Calu3 (cell line): ENCODE data around the gene BRD3. TPM values are rescaled to one million over a fixed set of nuclear protein-coding genes. Genes with fewer than 3 reads are reported as not detected.

Experiments used
- BruUV-seq: library from RNA; stranded (reverse); fragments of 400-500 nt; replicated peaks from 2 replicates; lab custom pipeline; 2021; lab: Mats Ljungman, UMichigan
- CTCF ChIA-PET: fragments of 300-600 bp; sonication (Branson Sonifier 250); formaldehyde crosslinking; loops from one replicate; lab custom pipeline; 2022; ENCODE audit warnings: antibody characterized with exemption; lab: Charles Lee
- DNase-seq: peaks from one replicate; pipeline ENCODE4 v3.0.0; 2022
- H3K27ac Mint-ChIP-seq: one replicate; pipeline ENCODE4 v1.8.0; 2022; ENCODE audit warnings: mixed read lengths; ENCODE audit not compliant: unreplicated experiment
- H3K27me3 Mint-ChIP-seq: one replicate; pipeline ENCODE4 v1.8.0; 2022; ENCODE audit warnings: mixed read lengths; ENCODE audit not compliant: unreplicated experiment
- H3K36me3 Mint-ChIP-seq: one replicate; pipeline ENCODE4 v1.8.0; 2022; ENCODE audit warnings: mild to moderate bottlenecking, moderate library complexity, mixed read lengths; ENCODE audit not compliant: insufficient read depth, unreplicated experiment
- H3K4me1 Mint-ChIP-seq: one replicate; pipeline ENCODE4 v1.8.0; 2022; ENCODE audit warnings: mild to moderate bottlenecking, low read depth, mixed read lengths; ENCODE audit not compliant: unreplicated experiment
- H3K4me3 Mint-ChIP-seq: one replicate; pipeline ENCODE4 v1.8.0; 2022; ENCODE audit warnings: mild to moderate bottlenecking, low read depth, moderate library complexity, mixed read lengths; ENCODE audit not compliant: unreplicated experiment
- H3K9me3 Mint-ChIP-seq: one replicate; pipeline ENCODE4 v1.8.0; 2022; ENCODE audit warnings: low read depth, mixed read lengths; ENCODE audit not compliant: unreplicated experiment
- intact Hi-C: fragments of 100-400 bp; cut with micrococcal nuclease; formaldehyde crosslinking; loops from one replicate; pipeline ENCODE4 v1.10.0; 2022; ENCODE audit not compliant: unreplicated experiment
- total RNA-seq: library from RNA; stranded (reverse); gene quantifications from 2 replicates; pipeline ENCODE4 v1.2.3, GENCODE V29; 2022
- TF ChIP-seq, protein P1 (sequence below): fragments of 200-600 bp; IDR thresholded peaks from one replicate; pipeline ENCODE4 v1.8.0; 2022; ENCODE audit warnings: antibody characterized with exemption; ENCODE audit not compliant: unreplicated experiment

The BRD3 gene
- total RNA-seq, 1 experiment from 2014 or later, result 30.8 TPM

DNA sequence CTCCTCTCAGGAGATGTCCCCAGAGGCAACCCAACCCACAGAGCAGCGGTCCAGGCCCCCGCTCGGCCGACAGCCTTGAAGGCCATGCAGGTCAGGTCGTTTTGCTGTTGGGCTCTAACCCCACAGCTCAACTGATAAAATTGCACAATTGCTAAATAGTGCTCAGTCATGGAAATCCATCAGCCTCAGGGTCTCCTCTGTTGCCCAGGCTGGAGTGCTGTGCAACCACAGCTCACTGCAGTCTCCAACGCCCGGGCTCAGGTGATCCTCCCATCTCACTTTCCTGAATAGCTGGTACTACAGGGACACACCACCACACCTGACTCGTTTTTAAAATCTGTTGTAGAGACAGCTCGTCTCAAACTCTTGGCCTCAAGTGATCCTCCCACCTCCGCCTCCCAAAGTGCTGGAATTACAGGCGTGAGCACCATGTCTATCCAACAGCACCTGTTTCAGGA lies 24.3 kb downstream of the BRD3 start:
- no TSS peak for BruUV-seq

DNA sequence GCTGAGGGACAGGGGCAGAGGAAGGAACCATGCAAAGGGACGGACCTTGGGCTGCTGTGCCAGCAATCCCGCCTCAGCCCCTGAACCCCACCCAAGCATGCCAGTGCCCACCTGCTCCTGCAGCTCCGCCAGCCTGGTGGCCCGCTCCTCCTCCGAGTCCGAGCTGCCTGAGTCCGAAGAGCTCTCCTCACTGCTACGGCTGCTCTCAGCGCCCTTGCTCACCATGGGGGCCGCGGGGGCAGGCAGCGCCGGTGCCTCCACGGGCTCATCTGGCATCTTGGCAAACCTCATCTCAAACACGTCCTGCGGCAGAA lies 26.2 kb downstream of the BRD3 start:
- H3K4me1 Mint-ChIP-seq, result no peaks in the 10 kb centered on the region
- DNase-seq, result no peak
- no peaks in the 10 kb centered on the region for H3K27me3 Mint-ChIP-seq
- H3K4me3 Mint-ChIP-seq, result no peak overlapping the region
- CTCF ChIA-PET, result interaction anchor here (0.6 kb wide), 1 partner anchor 57 kb away, joined by 3 read pairs; no protein-coding TSS in a partner anchor
- peaks cover 27% of the 10 kb centered on the region for H3K36me3 Mint-ChIP-seq
- BruUV-seq, result no TSS peak
- no peak overlapping the region for H3K27ac Mint-ChIP-seq
- H3K9me3 Mint-ChIP-seq, result no peaks in the 10 kb centered on the region
- TF ChIP-seq, protein P1, sequence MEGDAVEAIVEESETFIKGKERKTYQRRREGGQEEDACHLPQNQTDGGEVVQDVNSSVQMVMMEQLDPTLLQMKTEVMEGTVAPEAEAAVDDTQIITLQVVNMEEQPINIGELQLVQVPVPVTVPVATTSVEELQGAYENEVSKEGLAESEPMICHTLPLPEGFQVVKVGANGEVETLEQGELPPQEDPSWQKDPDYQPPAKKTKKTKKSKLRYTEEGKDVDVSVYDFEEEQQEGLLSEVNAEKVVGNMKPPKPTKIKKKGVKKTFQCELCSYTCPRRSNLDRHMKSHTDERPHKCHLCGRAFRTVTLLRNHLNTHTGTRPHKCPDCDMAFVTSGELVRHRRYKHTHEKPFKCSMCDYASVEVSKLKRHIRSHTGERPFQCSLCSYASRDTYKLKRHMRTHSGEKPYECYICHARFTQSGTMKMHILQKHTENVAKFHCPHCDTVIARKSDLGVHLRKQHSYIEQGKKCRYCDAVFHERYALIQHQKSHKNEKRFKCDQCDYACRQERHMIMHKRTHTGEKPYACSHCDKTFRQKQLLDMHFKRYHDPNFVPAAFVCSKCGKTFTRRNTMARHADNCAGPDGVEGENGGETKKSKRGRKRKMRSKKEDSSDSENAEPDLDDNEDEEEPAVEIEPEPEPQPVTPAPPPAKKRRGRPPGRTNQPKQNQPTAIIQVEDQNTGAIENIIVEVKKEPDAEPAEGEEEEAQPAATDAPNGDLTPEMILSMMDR, result no peak
- intact Hi-C loops, result no loop called here

More for the DNA sequence above, 24.3 kb downstream of the BRD3 start:
- TF ChIP-seq, protein P1, result no peak
- H3K9me3 Mint-ChIP-seq, result no peaks in the 10 kb centered on the region
- H3K4me1 Mint-ChIP-seq, result no peaks in the 10 kb centered on the region
- no peak overlapping the region for H3K4me3 Mint-ChIP-seq
- no peak for DNase-seq
- CTCF ChIA-PET, result no interaction called here
- intact Hi-C loops, result no loop called here
- no peaks in the 10 kb centered on the region for H3K27me3 Mint-ChIP-seq
- H3K27ac Mint-ChIP-seq, result no peak overlapping the region
- H3K36me3 Mint-ChIP-seq, result peaks cover 35% of the 10 kb centered on the region

DNA sequence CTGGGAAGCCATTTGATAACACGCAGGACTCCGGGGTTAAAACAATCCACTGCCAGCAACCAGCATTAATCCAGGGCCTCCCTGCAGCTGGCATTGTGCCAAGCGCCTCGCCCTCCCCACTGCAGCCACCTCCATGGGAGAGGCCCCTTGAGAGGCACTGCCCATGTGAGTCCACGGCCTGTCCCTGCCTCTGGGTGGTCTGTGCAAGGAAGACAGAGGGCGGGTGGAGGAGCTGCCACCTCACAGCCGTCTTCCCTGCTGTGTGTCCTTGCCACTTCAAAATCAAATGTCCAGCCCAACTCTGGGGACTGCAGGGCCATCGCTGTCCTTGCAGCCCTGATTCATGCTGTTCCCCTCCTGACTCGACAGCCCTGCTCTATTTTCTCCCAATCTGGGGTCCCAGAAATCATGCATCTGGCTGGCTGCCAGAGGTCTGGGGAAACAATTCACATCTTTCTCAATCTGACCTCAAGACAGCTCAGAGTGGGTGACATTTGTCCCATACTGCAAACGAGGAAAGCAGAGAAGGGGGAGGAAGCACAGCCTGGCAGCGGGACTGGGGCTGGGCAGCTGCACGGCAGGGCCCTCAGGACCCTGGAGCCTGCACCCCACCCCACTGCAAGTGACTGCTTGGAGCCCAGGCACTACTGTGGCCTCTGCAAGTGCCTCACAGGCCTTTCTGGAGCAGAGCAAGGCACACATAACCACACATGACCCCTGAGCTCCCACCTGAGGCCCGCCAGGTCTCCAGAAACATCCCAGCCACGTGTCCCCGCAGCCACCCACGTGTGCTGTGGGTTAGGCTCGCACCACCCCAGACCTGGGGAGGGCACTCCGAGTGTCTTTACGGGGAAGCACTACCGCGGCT lies 26.8 kb downstream of the BRD3 start:
- no peak for DNase-seq
- TF ChIP-seq, protein P1, result no peak
- intact Hi-C loops, result no loop called here
- Mint-ChIP-seq H3K36me3 (peaks cover 33% of the 10 kb centered on the region), H3K27me3 (no peaks in the 10 kb centered on the region), H3K4me1 (no peaks in the 10 kb centered on the region), H3K4me3 (no peak overlapping the region), H3K27ac (no peak overlapping the region), H3K9me3 (no peaks in the 10 kb centered on the region)
- no TSS peak for BruUV-seq
- CTCF ChIA-PET, result interaction anchor here (0.7 kb wide), 1 partner anchor 331 kb away, joined by 3 read pairs; no protein-coding TSS in a partner anchor

DNA sequence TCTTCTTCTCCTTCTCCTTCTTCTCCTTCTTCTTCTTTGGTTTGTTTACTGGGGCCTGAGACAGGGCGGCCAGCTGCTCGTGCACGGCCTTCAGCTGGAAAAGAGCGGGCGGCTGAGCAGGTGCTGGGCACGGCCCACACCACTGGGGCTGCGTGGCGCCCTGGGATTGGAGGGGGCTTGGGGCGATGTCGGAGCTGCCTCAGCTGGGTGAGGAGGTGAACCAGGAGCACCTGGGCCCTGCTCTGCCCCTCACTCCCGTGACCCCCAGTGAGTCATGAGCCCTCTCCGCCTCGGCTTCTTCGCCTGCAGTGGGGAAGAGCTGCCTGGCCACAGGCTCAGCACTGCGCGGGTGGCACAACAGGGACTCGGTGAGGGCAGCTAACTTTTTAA lies 27.7 kb downstream of the BRD3 start:
- DNase-seq, result no peak
- Mint-ChIP-seq H3K4me3 (no peak overlapping the region), H3K27ac (no peak overlapping the region), H3K27me3 (no peaks in the 10 kb centered on the region), H3K36me3 (peaks cover 37% of the 10 kb centered on the region), H3K9me3 (no peaks in the 10 kb centered on the region), H3K4me1 (no peaks in the 10 kb centered on the region)
- intact Hi-C loops, result no loop called here
- TF ChIP-seq, protein P1, result no peak
- CTCF ChIA-PET, result interaction anchor here (0.7 kb wide), 1 partner anchor 330 kb away, joined by 3 read pairs; no protein-coding TSS in a partner anchor
- BruUV-seq, result no TSS peak
